ENCODE measurements around the gene RAI1.
A peak's percentile ranks its signal among the peaks of the same experiment; 100 is the strongest.

The RAI1 gene

GRCh38 chr17:17744116-17744515, 62.9 kb downstream of the RAI1 start:
- Histone ChIP-seq H2BK120ac (ENCODE audit: low read depth, low read length) (no peak overlapping the region), H3K14ac (ENCODE audit: low read length in 2 of 2) (no peak overlapping the region), H3K27me3 (ENCODE audit: control insufficient read depth in 1 of 2, insufficient read depth in 1 of 2, low read length in 2 of 2) (no peaks in the 10 kb centered on the region), H3K79me1 (replicated peaks; ENCODE audit: low read length, poor library complexity, severe bottlenecking) (peaks cover 56% of the 10 kb centered on the region), H3K9ac (ENCODE audit: low read length) (no peak overlapping the region), H3K23ac (ENCODE audit: low read length in 2 of 2) (no peak overlapping the region), H2BK5ac (ENCODE audit: low read depth, low read length, poor library complexity, severe bottlenecking) (no peak overlapping the region), H3K4ac (ENCODE audit: low read depth in 1 of 2, low read length in 2 of 2) (no peak overlapping the region), H3K4me3 (ENCODE audit: insufficient read depth in 1 of 2, low read depth in 1 of 2, low read length in 2 of 2) (no peak overlapping the region), H2AK5ac (ENCODE audit: low read length, severe bottlenecking) (no peak overlapping the region), H4K91ac (ENCODE audit: low read length) (no peak overlapping the region), H2BK15ac (ENCODE audit: low read depth, poor library complexity, severe bottlenecking) (no peak overlapping the region), H3K4me1 (ENCODE audit: control insufficient read depth, insufficient read depth, low read depth, low read length) (peaks cover 42% of the 10 kb centered on the region), H3K27ac (ENCODE audit: low read length, poor library complexity, severe bottlenecking) (no peak overlapping the region), H3K18ac (ENCODE audit: low read depth in 1 of 2, low read length in 2 of 2) (no peak overlapping the region), H3K4me2 (ENCODE audit: low read length, poor library complexity, severe bottlenecking) (no peak overlapping the region), H4K8ac (ENCODE audit: low read length) (no peak overlapping the region), H3K36me3 (ENCODE audit: control insufficient read depth in 1 of 2, insufficient read depth in 2 of 2, low read depth in 1 of 2, low read length in 2 of 2) (peaks cover 0 to 15% of the 10 kb centered on the region in 2 experiments), H2BK12ac (ENCODE audit: low read length in 2 of 2) (no peak overlapping the region), H2AFZ (ENCODE audit: low read depth, low read length) (no peak overlapping the region), H3K9me3 (ENCODE audit: control insufficient read depth, low read length) (no peaks in the 10 kb centered on the region)
- DNase-seq, result no peak
- WGBS, result 97% methylated on average over 4 of the region's 4 CpGs

DNA sequence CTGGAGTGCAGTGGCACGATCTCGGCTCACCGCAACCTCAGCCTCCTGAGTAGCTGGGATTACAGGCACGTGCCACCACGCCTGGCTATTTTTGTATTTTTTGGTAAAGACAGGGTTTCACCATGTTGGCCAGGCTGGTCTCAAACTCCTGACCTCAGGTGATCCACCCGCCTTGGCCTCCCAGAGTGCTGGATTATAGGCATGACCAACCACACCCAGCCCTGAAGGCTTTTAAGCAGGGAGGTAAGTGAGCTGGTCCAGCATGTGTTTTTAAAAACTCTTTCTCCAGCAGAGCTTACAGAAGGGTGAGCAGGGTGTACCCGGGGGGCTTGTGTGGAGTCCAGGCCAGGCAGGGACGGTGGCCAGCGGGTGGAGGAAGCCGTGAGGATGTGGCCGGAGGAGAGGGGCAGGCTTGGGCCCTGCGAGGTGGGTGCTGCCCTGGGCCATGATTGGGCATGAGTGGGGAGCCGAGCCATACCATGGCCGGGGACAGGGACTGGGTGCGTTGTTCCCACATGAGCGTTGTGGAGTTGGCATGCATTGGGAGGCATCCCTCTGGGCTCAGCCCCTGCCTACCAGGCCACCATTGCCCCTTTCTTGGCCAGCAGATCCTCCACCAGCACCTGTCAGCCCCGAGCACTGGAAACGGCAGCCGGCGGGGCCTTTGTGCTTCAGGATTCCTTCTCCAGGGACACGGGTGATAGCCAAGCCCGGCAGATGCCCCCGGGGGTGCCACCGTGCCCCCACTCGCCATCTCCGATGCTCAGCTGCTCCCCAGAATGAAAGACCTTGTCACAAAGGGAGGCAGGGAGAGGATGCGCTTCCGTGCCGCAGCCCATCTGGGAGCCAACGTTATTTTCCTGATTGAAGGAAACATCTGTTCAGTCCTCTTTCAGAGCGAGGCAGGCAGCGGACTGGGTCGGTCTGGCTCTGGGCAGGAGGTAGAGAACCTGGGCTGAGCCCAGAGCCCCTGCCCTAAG, 64.5 kb downstream of the RAI1 start:
- no peak for DNase-seq
- peaks cover 55% of the 10 kb centered on the region for H3K79me1 ChIP-seq (replicated peaks; ENCODE audit: low read length, poor library complexity, severe bottlenecking)
- no peak overlapping the region for H3K4ac ChIP-seq (ENCODE audit: low read depth in 1 of 2, low read length in 2 of 2)
- H3K4me2 ChIP-seq (ENCODE audit: low read length, poor library complexity, severe bottlenecking), result no peak overlapping the region
- no peak overlapping the region for H2BK15ac ChIP-seq (ENCODE audit: low read depth, poor library complexity, severe bottlenecking)
- H2BK5ac ChIP-seq (ENCODE audit: low read depth, low read length, poor library complexity, severe bottlenecking), result no peak overlapping the region
- no peaks in the 10 kb centered on the region for H3K27me3 ChIP-seq (ENCODE audit: control insufficient read depth in 1 of 2, insufficient read depth in 1 of 2, low read length in 2 of 2)
- H3K36me3 ChIP-seq (ENCODE audit: control insufficient read depth in 1 of 2, insufficient read depth in 2 of 2, low read depth in 1 of 2, low read length in 2 of 2), result peaks cover 0 to 17% of the 10 kb centered on the region in 2 experiments
- no peaks in the 10 kb centered on the region for H3K9me3 ChIP-seq (ENCODE audit: control insufficient read depth, low read length)
- H4K8ac ChIP-seq (ENCODE audit: low read length), result no peak overlapping the region
- H3K4me1 ChIP-seq (ENCODE audit: control insufficient read depth, insufficient read depth, low read depth, low read length), result peaks cover 29% of the 10 kb centered on the region
- no peak overlapping the region for H3K9ac ChIP-seq (ENCODE audit: low read length)
- H2BK120ac ChIP-seq (ENCODE audit: low read depth, low read length), result no peak overlapping the region
- H3K27ac ChIP-seq (ENCODE audit: low read length, poor library complexity, severe bottlenecking), result no peak overlapping the region
- 92% methylated on average over 33 of the region's 33 CpGs for WGBS
- no peak overlapping the region for H3K4me3 ChIP-seq (ENCODE audit: insufficient read depth in 1 of 2, low read depth in 1 of 2, low read length in 2 of 2)
- H3K14ac ChIP-seq (ENCODE audit: low read length in 2 of 2), result no peak overlapping the region
- no peak overlapping the region for H2AK5ac ChIP-seq (ENCODE audit: low read length, severe bottlenecking)
- H3K23ac ChIP-seq (ENCODE audit: low read length in 2 of 2), result no peak overlapping the region
- H3K18ac ChIP-seq (ENCODE audit: low read depth in 1 of 2, low read length in 2 of 2), result no peak overlapping the region
- no peak overlapping the region for H2AFZ ChIP-seq (ENCODE audit: low read depth, low read length)
- H4K91ac ChIP-seq (ENCODE audit: low read length), result no peak overlapping the region
- H2BK12ac ChIP-seq (ENCODE audit: low read length in 2 of 2), result no peak overlapping the region

GRCh38 chr17:17748179-17748578, 66.9 kb downstream of the RAI1 start:
- Histone ChIP-seq H3K27me3 (ENCODE audit: control insufficient read depth in 1 of 2, insufficient read depth in 1 of 2, low read length in 2 of 2) (no peaks in the 10 kb centered on the region), H2BK12ac (ENCODE audit: low read length in 2 of 2) (peak overlapping the region in 1 of 2 experiments; percentile 29), H3K36me3 (ENCODE audit: control insufficient read depth in 1 of 2, insufficient read depth in 2 of 2, low read depth in 1 of 2, low read length in 2 of 2) (peaks cover 0 to 17% of the 10 kb centered on the region in 2 experiments), H3K27ac (ENCODE audit: low read length, poor library complexity, severe bottlenecking) (no peak overlapping the region), H4K8ac (ENCODE audit: low read length) (no peak overlapping the region), H4K91ac (ENCODE audit: low read length) (no peak overlapping the region), H3K79me1 (replicated peaks; ENCODE audit: low read length, poor library complexity, severe bottlenecking) (peaks cover 55% of the 10 kb centered on the region), H3K4me3 (ENCODE audit: insufficient read depth in 1 of 2, low read depth in 1 of 2, low read length in 2 of 2) (no peak overlapping the region), H3K4ac (ENCODE audit: low read depth in 1 of 2, low read length in 2 of 2) (no peak overlapping the region), H2AFZ (ENCODE audit: low read depth, low read length) (no peak overlapping the region), H3K14ac (ENCODE audit: low read length in 2 of 2) (no peak overlapping the region), H2BK15ac (ENCODE audit: low read depth, poor library complexity, severe bottlenecking) (no peak overlapping the region), H3K18ac (ENCODE audit: low read depth in 1 of 2, low read length in 2 of 2) (no peak overlapping the region), H3K4me1 (ENCODE audit: control insufficient read depth, insufficient read depth, low read depth, low read length) (peaks cover 28% of the 10 kb centered on the region), H2BK5ac (ENCODE audit: low read depth, low read length, poor library complexity, severe bottlenecking) (no peak overlapping the region), H3K4me2 (ENCODE audit: low read length, poor library complexity, severe bottlenecking) (no peak overlapping the region), H2BK120ac (ENCODE audit: low read depth, low read length) (no peak overlapping the region), H3K9ac (ENCODE audit: low read length) (no peak overlapping the region), H3K9me3 (ENCODE audit: control insufficient read depth, low read length) (no peaks in the 10 kb centered on the region), H3K23ac (ENCODE audit: low read length in 2 of 2) (no peak overlapping the region), H2AK5ac (ENCODE audit: low read length, severe bottlenecking) (no peak overlapping the region)
- 96% methylated on average over 2 of the region's 3 CpGs for WGBS
- no peak for DNase-seq

- no peak overlapping the region for H3K27ac ChIP-seq (ENCODE audit: low read length, poor library complexity, severe bottlenecking)
- no peak overlapping the region for H3K4me2 ChIP-seq (ENCODE audit: low read length, poor library complexity, severe bottlenecking)
- no peak overlapping the region for H3K18ac ChIP-seq (ENCODE audit: low read depth in 1 of 2, low read length in 2 of 2)
- no peak overlapping the region for H2BK15ac ChIP-seq (ENCODE audit: low read depth, poor library complexity, severe bottlenecking)
- H2BK120ac ChIP-seq (ENCODE audit: low read depth, low read length), result no peak overlapping the region
- H3K9ac ChIP-seq (ENCODE audit: low read length), result no peak overlapping the region
- no peaks in the 10 kb centered on the region for H3K9me3 ChIP-seq (ENCODE audit: control insufficient read depth, low read length)
- H3K27me3 ChIP-seq (ENCODE audit: control insufficient read depth in 1 of 2, insufficient read depth in 1 of 2, low read length in 2 of 2), result no peaks in the 10 kb centered on the region
- no peak overlapping the region for H3K4me3 ChIP-seq (ENCODE audit: insufficient read depth in 1 of 2, low read depth in 1 of 2, low read length in 2 of 2)
- peaks cover 52% of the 10 kb centered on the region for H3K79me1 ChIP-seq (replicated peaks; ENCODE audit: low read length, poor library complexity, severe bottlenecking)
- H3K14ac ChIP-seq (ENCODE audit: low read length in 2 of 2), result no peak overlapping the region
- no peak overlapping the region for H2AFZ ChIP-seq (ENCODE audit: low read depth, low read length)
- H3K36me3 ChIP-seq (ENCODE audit: control insufficient read depth in 1 of 2, insufficient read depth in 2 of 2, low read depth in 1 of 2, low read length in 2 of 2), result peaks cover 0 to 17% of the 10 kb centered on the region in 2 experiments
- H2BK5ac ChIP-seq (ENCODE audit: low read depth, low read length, poor library complexity, severe bottlenecking), result no peak overlapping the region
- H4K91ac ChIP-seq (ENCODE audit: low read length), result no peak overlapping the region
- H3K4me1 ChIP-seq (ENCODE audit: control insufficient read depth, insufficient read depth, low read depth, low read length), result peaks cover 29% of the 10 kb centered on the region
- H4K8ac ChIP-seq (ENCODE audit: low read length), result no peak overlapping the region
- H3K4ac ChIP-seq (ENCODE audit: low read depth in 1 of 2, low read length in 2 of 2), result peak overlapping the region in 1 of 2 experiments; percentile 3
- DNase-seq, result no peak
- no peak overlapping the region for H2BK12ac ChIP-seq (ENCODE audit: low read length in 2 of 2)
- no peak overlapping the region for H2AK5ac ChIP-seq (ENCODE audit: low read length, severe bottlenecking)
- 97% methylated on average over 8 of the region's 8 CpGs for WGBS
- H3K23ac ChIP-seq (ENCODE audit: low read length in 2 of 2), result no peak overlapping the region
Measured at GRCh38 chr17:17748604-17749003, 67.3 kb downstream of the RAI1 start.
